K562 (cell line): ENCODE measurements around the gene RBM5. TPM values are rescaled to one million over a fixed set of nuclear protein-coding genes. Genes with fewer than 3 reads are reported as not detected.

Experiments
- ATF2 ChIP-seq: sonication (generic); formaldehyde crosslinking; IDR thresholded peaks from 2 replicates; pipeline ENCODE4 v1.8.1; 2022; ENCODE audit warnings: missing genetic modification reagents
- CBFB ChIP-seq: sonication (generic); formaldehyde crosslinking; IDR thresholded peaks from 2 replicates; pipeline ENCODE4 v1.4.0; 2020; ENCODE audit warnings: mild to moderate bottlenecking, missing genetic modification reagents
- COPS2 ChIP-seq: fragments of 450-650 bp; conservative IDR thresholded peaks from 2 replicates; pipeline ENCODE4 v1.6.1; 2016; ENCODE audit warnings: mild to moderate bottlenecking, moderate library complexity
- E2F1 ChIP-seq: sonication (generic); formaldehyde crosslinking; IDR thresholded peaks from 2 replicates; pipeline ENCODE4 v1.8.1; 2023; ENCODE audit warnings: mild to moderate bottlenecking, missing genetic modification reagents, moderate library complexity
- E2F4 ChIP-seq: sonication (generic); formaldehyde crosslinking; IDR thresholded peaks from 2 replicates; pipeline ENCODE4 v1.8.0; 2022; ENCODE audit warnings: mild to moderate bottlenecking, low read depth, missing genetic modification reagents
- FOXK1 ChIP-seq: sonication (generic); formaldehyde crosslinking; IDR thresholded peaks from 2 replicates; pipeline ENCODE4 v1.8.0; 2022; ENCODE audit warnings: missing genetic modification reagents, mild to moderate bottlenecking, borderline replicate concordance
- NFE2 ChIP-seq: IDR thresholded peaks from 2 replicates; pipeline ENCODE4 v1.6.1; 2014; ENCODE audit warnings: antibody characterized with exemption, low read depth
- SRSF1 ChIP-seq: fragments of 200-400 bp; formaldehyde crosslinking; IDR thresholded peaks from 2 replicates; pipeline ENCODE4 v1.6.1; 2017; ENCODE audit warnings: mild to moderate bottlenecking, low read depth, low read length, moderate library complexity
- TCF7L2 ChIP-seq: fragments of 150-350 bp; IDR thresholded peaks from 2 replicates; pipeline ENCODE4 v1.6.1; 2016; ENCODE audit warnings: low read depth, mild to moderate bottlenecking, low read length, moderate library complexity
- ZNF197 ChIP-seq: fragments of 200-800 bp; sonication (Bioruptor generic); IDR thresholded peaks from 2 replicates; pipeline ENCODE4 v1.6.1; 2016; ENCODE audit warnings: low read depth, missing genetic modification characterization, missing compliant biosample characterization
- ZNF239 ChIP-seq: fragments of 250-450 bp; sonication (Bioruptor Pico); IDR thresholded peaks from 2 replicates; pipeline ENCODE4 v1.4.0; 2020; ENCODE audit warnings: mild to moderate bottlenecking
- ZNF407 ChIP-seq: fragments of 450-650 bp; IDR thresholded peaks from 2 replicates; pipeline ENCODE4 v1.6.1; 2016; ENCODE audit warnings: low read depth
- polyA plus RNA-seq, 8 experiments: library from polyadenylated mRNA; depleted of rRNA in 4 of 8; stranded (reverse) in 5 of 8; unstranded in 3 of 8; fragments of >200 nt; fragmentation: Nextera tagmentation in 2 of 8; fragmentation: Illumina TruSeq in 1 of 8; extraction: Ambion mirVana in 2 of 8; extraction: Trizol in 1 of 8; gene quantifications; 2 replicates each; pipeline versions ENCODE4 v1.2.1 to v1.2.3, GENCODE V29; 2011 to 2014; ENCODE audit warnings: inconsistent platforms in 1 of 8, missing spikeins in 1 of 8
- total RNA-seq, 7 experiments: library from RNA; depleted of rRNA in 6 of 7; stranded (reverse); fragments of >200 nt in 6 of 7; fragmentation: Illumina TruSeq in 2 of 7; extraction: Trizol in 2 of 7; gene quantifications; 2 replicates each; pipeline versions ENCODE4 v1.2.1 to v1.2.3, GENCODE V29; 2011 to 2021; ENCODE audit warnings: low replicate concordance in 1 of 7

The RBM5 gene
- total and polyA plus RNA-seq, 9 of the 15 experiments (the other 6 are each of a cell fraction or from before 2014, with no cell fraction given), result 24.5 to 153 (median 81.6) TPM

GRCh38 chr3:50088725-50089608 is at the start of gene RBM5 (continued):
- no peak for TF ChIP-seq ZNF407
- TF ChIP-seq FOXK1 (CRISPR knock-in tag), result no peak
- no peak for TF ChIP-seq ZNF239
- TF ChIP-seq NFE2, result no peak
- no peak for TF ChIP-seq ATF2 (CRISPR knock-in tag)
- no peak for TF ChIP-seq SRSF1
- no peak for TF ChIP-seq COPS2
- no peak for TF ChIP-seq E2F4 (CRISPR knock-in tag)
- no peak for TF ChIP-seq CBFB (CRISPR knock-in tag)
- no peak for TF ChIP-seq E2F1 (CRISPR knock-in tag)
- TF ChIP-seq TCF7L2, result no peak
- no peak for TF ChIP-seq ZNF197
